HepG2 (cell line): ENCODE data around the gene ENC1. TPM values are rescaled to one million over a fixed set of nuclear protein-coding genes. Genes with fewer than 3 reads are reported as not detected.

ENCODE experiments used
- CEBPB ChIP-seq: IDR thresholded peaks from 2 replicates; pipeline ENCODE4 v1.6.1; 2011; ENCODE audit warnings: low read depth, low read length, improper control_type of control experiment, borderline replicate concordance
- GMEB1 ChIP-seq: sonication (generic); formaldehyde crosslinking; IDR thresholded peaks from 2 replicates; pipeline ENCODE4 v1.5.1; 2020; ENCODE audit warnings: missing genetic modification reagents, mild to moderate bottlenecking, borderline replicate concordance
- IKZF5 ChIP-seq: IDR thresholded peaks from 2 replicates; pipeline ENCODE4 v1.6.1; 2018; ENCODE audit warnings: missing genetic modification reagents, mild to moderate bottlenecking, missing compliant biosample characterization
- IRF2 ChIP-seq: IDR thresholded peaks from 2 replicates; pipeline ENCODE4 v1.6.1; 2018; ENCODE audit warnings: missing genetic modification reagents, missing compliant biosample characterization
- ISL2 ChIP-seq: sonication (generic); formaldehyde crosslinking; IDR thresholded peaks from 2 replicates; pipeline ENCODE4 v1.5.0; 2020; ENCODE audit warnings: missing genetic modification reagents
- MED1 ChIP-seq: sonication (generic); formaldehyde crosslinking; IDR thresholded peaks from 2 replicates; pipeline ENCODE4 v1.4.0; 2020; ENCODE audit warnings: missing genetic modification reagents
- SKI ChIP-seq: fragments of 450-650 bp; IDR thresholded peaks from one replicate; pipeline ENCODE4 v1.6.1; 2018; ENCODE audit warnings: mild to moderate bottlenecking; ENCODE audit not compliant: partially characterized antibody
- SMARCE1 ChIP-seq: fragments of 450-650 bp; IDR thresholded peaks from 2 replicates; pipeline ENCODE4 v1.6.1; 2017; ENCODE audit warnings: borderline replicate concordance
- STAG1 ChIP-seq: sonication (generic); formaldehyde crosslinking; IDR thresholded peaks from 2 replicates; pipeline ENCODE4 v1.4.0; 2020; ENCODE audit warnings: missing genetic modification reagents
- TARDBP ChIP-seq: sonication (generic); formaldehyde crosslinking; IDR thresholded peaks from 2 replicates; pipeline ENCODE4 v1.8.0; 2022; ENCODE audit warnings: mild to moderate bottlenecking, missing genetic modification reagents
- XRCC5 ChIP-seq: fragments of 200-400 bp; formaldehyde crosslinking; optimal IDR thresholded peaks from 2 replicates; pipeline ENCODE3; 2017; ENCODE audit warnings: mild to moderate bottlenecking, low read length
- ZNF160 ChIP-seq: sonication (generic); formaldehyde crosslinking; IDR thresholded peaks from 2 replicates; pipeline ENCODE4 v1.8.0; 2022; ENCODE audit warnings: mild to moderate bottlenecking, inconsistent platforms, missing genetic modification reagents
- ZNF205 ChIP-seq: IDR thresholded peaks from 2 replicates; pipeline ENCODE4 v1.6.1; 2018; ENCODE audit warnings: missing biosample characterization, missing genetic modification reagents
- ZNF678 ChIP-seq: sonication (generic); formaldehyde crosslinking; IDR thresholded peaks from 2 replicates; pipeline ENCODE4 v1.4.0; 2020; ENCODE audit warnings: mild to moderate bottlenecking, missing genetic modification reagents
- ZSCAN20 ChIP-seq: sonication (generic); formaldehyde crosslinking; IDR thresholded peaks from 2 replicates; pipeline ENCODE4 v1.4.0; 2020; ENCODE audit warnings: missing genetic modification reagents, mild to moderate bottlenecking, borderline replicate concordance
- polyA plus RNA-seq, 8 experiments: library from polyadenylated mRNA; depleted of rRNA in 3 of 8; stranded (reverse) in 7 of 8; unstranded in 1 of 8; fragments of >200 nt; fragmentation: Illumina TruSeq in 4 of 8; extraction: Trizol in 4 of 8; gene quantifications; 2 replicates each; pipeline versions ENCODE4 v1.2.1 to v1.2.3, GENCODE V29; 2011 to 2016; ENCODE audit warnings: low read depth in 4 of 8, missing spikeins in 1 of 8, mixed read lengths in 1 of 8; ENCODE audit not compliant: insufficient read depth in 1 of 8
- total RNA-seq, 5 experiments: library from RNA; depleted of rRNA; stranded (reverse); fragments of >200 nt; fragmentation: Illumina TruSeq; extraction: Trizol; gene quantifications; 2 replicates each; pipeline ENCODE4 v1.2.3, GENCODE V29; 2016; ENCODE audit warnings: low read depth in 1 of 5
- TF ChIP-seq, protein P1 (sequence below), 2 experiments: sonication (generic) in 1 of 2; formaldehyde crosslinking in 1 of 2; IDR thresholded peaks; 2 replicates each; pipeline versions ENCODE4 v1.4.0 to v1.6.1; 2018 to 2020; ENCODE audit warnings: missing genetic modification reagents in 2 of 2, borderline replicate concordance in 1 of 2, low read depth in 1 of 2, mild to moderate bottlenecking in 1 of 2, missing biosample characterization in 1 of 2
- TF ChIP-seq, protein P2 (sequence below): IDR thresholded peaks from 2 replicates; pipeline ENCODE4 v1.4.0; 2020; ENCODE audit warnings: mild to moderate bottlenecking, missing genetic modification reagents
- TF ChIP-seq, protein P3 (sequence below): sonication (generic); formaldehyde crosslinking; IDR thresholded peaks from 2 replicates; pipeline ENCODE4 v1.5.1; 2020; ENCODE audit warnings: mild to moderate bottlenecking, moderate library complexity, missing genetic modification reagents
- TF ChIP-seq, protein P4 (sequence below): sonication (generic); formaldehyde crosslinking; IDR thresholded peaks from 2 replicates; pipeline ENCODE4 v1.4.0; 2020; ENCODE audit warnings: mild to moderate bottlenecking, low read depth, missing genetic modification reagents

ENC1 gene
- total and polyA plus RNA-seq, 2 of the 13 experiments (the other 11 are each of a cell fraction or from before 2014, with no cell fraction given), result 63.8 to 64.4 TPM

DNA sequence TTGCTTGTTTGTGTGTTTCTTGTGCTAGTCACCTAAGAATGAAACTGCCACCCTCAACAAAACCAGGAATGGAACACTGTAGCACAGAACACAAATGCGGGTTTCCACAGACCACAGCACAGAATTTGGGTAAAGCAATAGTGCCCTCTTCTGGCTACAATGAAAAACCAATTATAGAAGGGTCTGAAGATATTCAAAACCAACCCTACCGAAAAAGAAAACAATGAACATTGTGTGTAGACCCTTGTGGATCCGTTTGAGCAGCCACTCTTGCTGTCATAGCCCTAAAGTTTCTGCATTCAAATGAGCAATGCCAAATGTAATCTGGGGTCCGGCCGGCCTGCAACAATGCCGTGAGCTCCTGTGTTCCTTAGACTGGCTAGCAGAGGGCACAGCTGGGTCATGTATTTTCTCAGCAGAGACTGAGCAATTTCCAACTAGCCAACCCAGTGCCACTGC is 8.3 kb upstream of the ENC1 start (continued):
- TF ChIP-seq, protein P1, sequence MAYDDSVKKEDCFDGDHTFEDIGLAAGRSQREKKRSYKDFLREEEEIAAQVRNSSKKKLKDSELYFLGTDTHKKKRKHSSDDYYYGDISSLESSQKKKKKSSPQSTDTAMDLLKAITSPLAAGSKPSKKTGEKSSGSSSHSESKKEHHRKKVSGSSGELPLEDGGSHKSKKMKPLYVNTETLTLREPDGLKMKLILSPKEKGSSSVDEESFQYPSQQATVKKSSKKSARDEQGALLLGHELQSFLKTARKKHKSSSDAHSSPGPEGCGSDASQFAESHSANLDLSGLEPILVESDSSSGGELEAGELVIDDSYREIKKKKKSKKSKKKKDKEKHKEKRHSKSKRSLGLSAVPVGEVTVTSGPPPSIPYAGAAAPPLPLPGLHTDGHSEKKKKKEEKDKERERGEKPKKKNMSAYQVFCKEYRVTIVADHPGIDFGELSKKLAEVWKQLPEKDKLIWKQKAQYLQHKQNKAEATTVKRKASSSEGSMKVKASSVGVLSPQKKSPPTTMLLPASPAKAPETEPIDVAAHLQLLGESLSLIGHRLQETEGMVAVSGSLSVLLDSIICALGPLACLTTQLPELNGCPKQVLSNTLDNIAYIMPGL (CRISPR knock-in tag; IDR thresholded peaks at IDR 0.05; ENCODE audit: borderline replicate concordance in 1 of 2, low read depth in 1 of 2), result 0 out of 4 replicates have a peak, but pooled peaks of 1 of the 2 experiments have one; percentile 35
- TF ChIP-seq, protein P2, sequence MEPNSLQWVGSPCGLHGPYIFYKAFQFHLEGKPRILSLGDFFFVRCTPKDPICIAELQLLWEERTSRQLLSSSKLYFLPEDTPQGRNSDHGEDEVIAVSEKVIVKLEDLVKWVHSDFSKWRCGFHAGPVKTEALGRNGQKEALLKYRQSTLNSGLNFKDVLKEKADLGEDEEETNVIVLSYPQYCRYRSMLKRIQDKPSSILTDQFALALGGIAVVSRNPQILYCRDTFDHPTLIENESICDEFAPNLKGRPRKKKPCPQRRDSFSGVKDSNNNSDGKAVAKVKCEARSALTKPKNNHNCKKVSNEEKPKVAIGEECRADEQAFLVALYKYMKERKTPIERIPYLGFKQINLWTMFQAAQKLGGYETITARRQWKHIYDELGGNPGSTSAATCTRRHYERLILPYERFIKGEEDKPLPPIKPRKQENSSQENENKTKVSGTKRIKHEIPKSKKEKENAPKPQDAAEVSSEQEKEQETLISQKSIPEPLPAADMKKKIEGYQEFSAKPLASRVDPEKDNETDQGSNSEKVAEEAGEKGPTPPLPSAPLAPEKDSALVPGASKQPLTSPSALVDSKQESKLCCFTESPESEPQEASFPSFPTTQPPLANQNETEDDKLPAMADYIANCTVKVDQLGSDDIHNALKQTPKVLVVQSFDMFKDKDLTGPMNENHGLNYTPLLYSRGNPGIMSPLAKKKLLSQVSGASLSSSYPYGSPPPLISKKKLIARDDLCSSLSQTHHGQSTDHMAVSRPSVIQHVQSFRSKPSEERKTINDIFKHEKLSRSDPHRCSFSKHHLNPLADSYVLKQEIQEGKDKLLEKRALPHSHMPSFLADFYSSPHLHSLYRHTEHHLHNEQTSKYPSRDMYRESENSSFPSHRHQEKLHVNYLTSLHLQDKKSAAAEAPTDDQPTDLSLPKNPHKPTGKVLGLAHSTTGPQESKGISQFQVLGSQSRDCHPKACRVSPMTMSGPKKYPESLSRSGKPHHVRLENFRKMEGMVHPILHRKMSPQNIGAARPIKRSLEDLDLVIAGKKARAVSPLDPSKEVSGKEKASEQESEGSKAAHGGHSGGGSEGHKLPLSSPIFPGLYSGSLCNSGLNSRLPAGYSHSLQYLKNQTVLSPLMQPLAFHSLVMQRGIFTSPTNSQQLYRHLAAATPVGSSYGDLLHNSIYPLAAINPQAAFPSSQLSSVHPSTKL (CRISPR knock-in tag), result 0 out of 2 replicates have a peak, but pooled peaks have one; percentile 19
- TF ChIP-seq SKI (no peak), GMEB1 (no peak), MED1 (CRISPR knock-in tag) (0 out of 2 replicates have a peak, but pooled peaks have one; percentile 31), SMARCE1 (no peak), IRF2 (CRISPR knock-in tag) (no peak), TARDBP (CRISPR knock-in tag) (peak; percentile 38; the same call in 1 of the 2 replicates), XRCC5 (no peak), STAG1 (CRISPR knock-in tag) (peak; percentile 98), CEBPB (no peak), ISL2 (0 out of 2 replicates have a peak, but pooled peaks have one; percentile 19), ZNF205 (0 out of 2 replicates have a peak, but pooled peaks have one; percentile 26), ZSCAN20 (no peak), ZNF160 (CRISPR knock-in tag) (no peak), ZNF678 (no peak), IKZF5 (CRISPR knock-in tag) (0 out of 2 replicates have a peak, but pooled peaks have one; percentile 30)
- TF ChIP-seq, protein P3, sequence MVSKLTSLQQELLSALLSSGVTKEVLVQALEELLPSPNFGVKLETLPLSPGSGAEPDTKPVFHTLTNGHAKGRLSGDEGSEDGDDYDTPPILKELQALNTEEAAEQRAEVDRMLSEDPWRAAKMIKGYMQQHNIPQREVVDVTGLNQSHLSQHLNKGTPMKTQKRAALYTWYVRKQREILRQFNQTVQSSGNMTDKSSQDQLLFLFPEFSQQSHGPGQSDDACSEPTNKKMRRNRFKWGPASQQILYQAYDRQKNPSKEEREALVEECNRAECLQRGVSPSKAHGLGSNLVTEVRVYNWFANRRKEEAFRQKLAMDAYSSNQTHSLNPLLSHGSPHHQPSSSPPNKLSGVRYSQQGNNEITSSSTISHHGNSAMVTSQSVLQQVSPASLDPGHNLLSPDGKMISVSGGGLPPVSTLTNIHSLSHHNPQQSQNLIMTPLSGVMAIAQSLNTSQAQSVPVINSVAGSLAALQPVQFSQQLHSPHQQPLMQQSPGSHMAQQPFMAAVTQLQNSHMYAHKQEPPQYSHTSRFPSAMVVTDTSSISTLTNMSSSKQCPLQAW (CRISPR knock-in tag), result no peak
- TF ChIP-seq, protein P4, sequence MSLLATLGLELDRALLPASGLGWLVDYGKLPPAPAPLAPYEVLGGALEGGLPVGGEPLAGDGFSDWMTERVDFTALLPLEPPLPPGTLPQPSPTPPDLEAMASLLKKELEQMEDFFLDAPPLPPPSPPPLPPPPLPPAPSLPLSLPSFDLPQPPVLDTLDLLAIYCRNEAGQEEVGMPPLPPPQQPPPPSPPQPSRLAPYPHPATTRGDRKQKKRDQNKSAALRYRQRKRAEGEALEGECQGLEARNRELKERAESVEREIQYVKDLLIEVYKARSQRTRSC (CRISPR knock-in tag), result no peak
